ENCODE measurements around the gene MIS12. TPM values are rescaled to one million over a fixed set of nuclear protein-coding genes. Genes with fewer than 3 reads are reported as not detected.

The MIS12 gene
- total RNA-seq, 1 experiment from 2014 or later, result 14.7 TPM

- no peaks in the 10 kb centered on the region for H3K4me1 ChIP-seq (ENCODE audit: control insufficient read depth in 1 of 2, insufficient read depth in 2 of 2, low read length in 2 of 2)
- TF ChIP-seq SP1 (IDR thresholded peaks at IDR 0.05; ENCODE audit: low read depth), result no peak
- TF ChIP-seq POLR2A (IDR thresholded peaks at IDR 0.05; ENCODE audit: borderline replicate concordance, extremely low read depth, insufficient read depth, insufficient read length), result no peak
- no peak for TF ChIP-seq REST (IDR thresholded peaks at IDR 0.05; ENCODE audit: low read depth)
- no peak for TF ChIP-seq ZFX (IDR thresholded peaks at IDR 0.05)
- no peak for TF ChIP-seq RAD21 (IDR thresholded peaks at IDR 0.05; ENCODE audit: low read depth)
- no peak for TF ChIP-seq EZH2 (IDR thresholded peaks at IDR 0.05)
- TF ChIP-seq SRF (IDR thresholded peaks at IDR 0.05; ENCODE audit: low read depth), result no peak
- TF ChIP-seq ZBTB33 (IDR thresholded peaks at IDR 0.05; ENCODE audit: extremely low read depth, insufficient replicate concordance, low read length), result no peak
- TF ChIP-seq ELF1 (IDR thresholded peaks at IDR 0.05; ENCODE audit: borderline replicate concordance, low read depth), result no peak
- no peak for TF ChIP-seq ATF3 (IDR thresholded peaks at IDR 0.05)
- no peak for TF ChIP-seq FOSL1 (IDR thresholded peaks at IDR 0.05; ENCODE audit: low read depth)
- TF ChIP-seq MAX (IDR thresholded peaks at IDR 0.05), result no peak
- TF ChIP-seq SIN3A (IDR thresholded peaks at IDR 0.05; ENCODE audit: low read depth), result no peak
- TF ChIP-seq POLR2AphosphoS5 (IDR thresholded peaks at IDR 0.05; ENCODE audit: low read depth, low read length), result no peak
- TF ChIP-seq CBX3 (IDR thresholded peaks at IDR 0.05; ENCODE audit: low read depth), result no peak
- no peak for TF ChIP-seq ZNF274 (IDR thresholded peaks at IDR 0.05; ENCODE audit: low read depth, low read length)
- no peak for TF ChIP-seq TCF7L2 (IDR thresholded peaks at IDR 0.05; ENCODE audit: borderline replicate concordance, extremely low read depth, insufficient read depth, insufficient read length)
- no peak for TF ChIP-seq CEBPB (IDR thresholded peaks at IDR 0.05; ENCODE audit: low read depth)
- DNase-seq (ENCODE audit: low read depth, low spot score) (no peak), ATAC-seq (no peak)
- ChIA-PET RAD21 (ENCODE audit: low non-redundant PET in 1 of 2, low total read pairs in 2 of 2, uncharacterized antibody in 2 of 2, unreplicated experiment in 2 of 2) (no interaction called here), POLR2A (no interaction called here), CTCF (no interaction called here)
- no peaks in the 10 kb centered on the region for H3K79me2 ChIP-seq (ENCODE audit: insufficient read depth, low read length)
- intact Hi-C loops (cut with micrococcal nuclease), result no loop called here
- no peaks in the 10 kb centered on the region for H3K9me2 ChIP-seq (ENCODE audit: insufficient read depth)
- BruUV-seq (replicated peaks), result no TSS peak
- no peak overlapping the region for H3K4me3 ChIP-seq (replicated peaks in 1 of 2; ENCODE audit: low read depth in 1 of 2, low read length in 2 of 2)
- H4K20me1 ChIP-seq (ENCODE audit: insufficient read depth), result no peaks in the 10 kb centered on the region
- H3K4me2 ChIP-seq (ENCODE audit: low read length), result no peak overlapping the region
- no peak overlapping the region for H2AFZ ChIP-seq (ENCODE audit: low read depth, low read length, poor library complexity, severe bottlenecking)
- no peak overlapping the region for H3K9ac ChIP-seq (ENCODE audit: low read length)
- no peaks in the 10 kb centered on the region for H3K9me3 ChIP-seq (ENCODE audit: control insufficient read depth in 1 of 2, insufficient read depth in 1 of 2, low read depth in 1 of 2, low read length in 2 of 2)
- H3K36me3 ChIP-seq (ENCODE audit: control insufficient read depth in 1 of 2, insufficient read depth in 2 of 2, low read length in 2 of 2), result no peaks in the 10 kb centered on the region
- no peak overlapping the region for H3K27ac ChIP-seq (ENCODE audit: low read depth, low read length)
- no peaks in the 10 kb centered on the region for H3K27me3 ChIP-seq (ENCODE audit: insufficient read depth, low read length)
Measured at GRCh38 chr17:5501685-5502084, 15.3 kb downstream of the MIS12 start.
